ENCODE results near the gene PSMA7. TPM values are rescaled to one million over a fixed set of nuclear protein-coding genes. Genes with fewer than 3 reads are reported as not detected.
"Not testable (repeated sequence)": the region's sequence is repeated elsewhere in the genome, so short reads cannot be mapped to it uniquely, and the experiment has no call there.

Gene PSMA7
- total RNA-seq, 1 donor from 2014 or later, result 201 TPM

DNA sequence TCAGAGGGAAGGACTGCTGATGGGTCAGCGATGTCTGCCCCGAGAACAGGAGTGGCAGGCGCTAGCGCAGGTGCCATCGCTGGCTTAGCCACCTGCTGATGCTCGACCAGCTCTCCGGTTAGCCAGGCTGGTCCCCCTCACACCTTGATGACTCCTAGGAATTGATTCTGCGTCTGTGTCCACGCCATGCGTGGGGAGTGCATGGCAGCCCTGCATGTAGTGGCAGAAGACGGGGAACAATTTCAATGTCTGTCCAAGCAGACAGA is 7.0 kb upstream of the PSMA7 start:
- H3K4me3 Mint-ChIP-seq, result no peak overlapping the region
- H3K4me1 Mint-ChIP-seq, result peaks cover 27% of the 10 kb centered on the region
- H3K27ac Mint-ChIP-seq, result peak overlapping the region; percentile 80

DNA sequence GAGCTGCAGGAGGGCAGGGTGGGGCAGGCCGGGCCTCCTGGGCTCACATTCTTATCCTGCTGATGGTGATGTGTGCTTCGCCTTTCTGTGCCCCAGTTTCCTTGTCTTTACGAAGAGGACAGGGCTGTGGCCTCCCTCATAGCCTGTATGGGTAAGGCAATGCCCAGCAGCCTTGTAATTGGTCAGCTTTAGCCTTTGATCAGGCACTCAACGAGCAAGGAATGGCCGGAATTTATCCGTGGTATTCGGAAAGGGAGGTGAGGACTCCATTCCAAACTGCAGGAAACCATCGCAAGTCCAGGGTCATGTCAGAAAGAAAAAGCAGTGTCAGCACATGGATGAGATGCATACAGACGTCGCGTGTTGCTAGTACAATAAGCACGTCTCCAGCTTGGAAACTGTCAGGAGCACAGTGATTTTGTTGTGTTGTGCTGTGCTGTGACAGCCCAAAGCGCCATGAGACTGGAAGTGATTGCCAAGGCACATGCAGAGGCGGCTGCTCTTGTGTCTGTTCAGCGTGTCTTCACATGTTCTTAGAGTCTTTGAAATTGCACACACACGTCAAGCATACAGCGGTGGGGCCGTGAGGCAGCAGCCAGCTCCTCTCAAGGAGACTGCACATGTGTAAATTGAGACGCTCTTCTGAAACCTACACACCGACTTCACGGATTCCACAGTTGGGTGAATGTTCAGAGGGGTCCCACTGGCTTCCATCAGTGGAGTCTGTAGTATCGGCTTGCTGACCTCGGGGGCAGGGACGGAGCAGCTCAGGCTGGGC is 6.5 kb upstream of the PSMA7 start:
- Mint-ChIP-seq H3K27me3 (ENCODE audit: low read depth) (no peaks in the 10 kb centered on the region), H3K9me3 (peaks cover 11% of the 10 kb centered on the region), H3K4me1 (peaks cover 32% of the 10 kb centered on the region), H3K27ac (peak overlapping the region; percentile 80), H3K4me3 (no peak overlapping the region), H3K36me3 (peaks cover 25% of the 10 kb centered on the region)
- TF ChIP-seq, protein P1, sequence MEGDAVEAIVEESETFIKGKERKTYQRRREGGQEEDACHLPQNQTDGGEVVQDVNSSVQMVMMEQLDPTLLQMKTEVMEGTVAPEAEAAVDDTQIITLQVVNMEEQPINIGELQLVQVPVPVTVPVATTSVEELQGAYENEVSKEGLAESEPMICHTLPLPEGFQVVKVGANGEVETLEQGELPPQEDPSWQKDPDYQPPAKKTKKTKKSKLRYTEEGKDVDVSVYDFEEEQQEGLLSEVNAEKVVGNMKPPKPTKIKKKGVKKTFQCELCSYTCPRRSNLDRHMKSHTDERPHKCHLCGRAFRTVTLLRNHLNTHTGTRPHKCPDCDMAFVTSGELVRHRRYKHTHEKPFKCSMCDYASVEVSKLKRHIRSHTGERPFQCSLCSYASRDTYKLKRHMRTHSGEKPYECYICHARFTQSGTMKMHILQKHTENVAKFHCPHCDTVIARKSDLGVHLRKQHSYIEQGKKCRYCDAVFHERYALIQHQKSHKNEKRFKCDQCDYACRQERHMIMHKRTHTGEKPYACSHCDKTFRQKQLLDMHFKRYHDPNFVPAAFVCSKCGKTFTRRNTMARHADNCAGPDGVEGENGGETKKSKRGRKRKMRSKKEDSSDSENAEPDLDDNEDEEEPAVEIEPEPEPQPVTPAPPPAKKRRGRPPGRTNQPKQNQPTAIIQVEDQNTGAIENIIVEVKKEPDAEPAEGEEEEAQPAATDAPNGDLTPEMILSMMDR (IDR thresholded peaks at IDR 0.05; ENCODE audit: unreplicated experiment), result no peak
- DNase-seq (ENCODE audit: low spot score in 2 of 2, unreplicated experiment in 2 of 2), result no peak

More for the DNA sequence above, 7.0 kb upstream of the PSMA7 start:
- Mint-ChIP-seq H3K27me3 (ENCODE audit: low read depth) (no peaks in the 10 kb centered on the region), H3K9me3 (peaks cover 11% of the 10 kb centered on the region), H3K36me3 (peaks cover 27% of the 10 kb centered on the region)
- DNase-seq (ENCODE audit: low spot score in 2 of 2, unreplicated experiment in 2 of 2), result no peak
- TF ChIP-seq, protein P1 (IDR thresholded peaks at IDR 0.05; ENCODE audit: unreplicated experiment), result no peak

DNA sequence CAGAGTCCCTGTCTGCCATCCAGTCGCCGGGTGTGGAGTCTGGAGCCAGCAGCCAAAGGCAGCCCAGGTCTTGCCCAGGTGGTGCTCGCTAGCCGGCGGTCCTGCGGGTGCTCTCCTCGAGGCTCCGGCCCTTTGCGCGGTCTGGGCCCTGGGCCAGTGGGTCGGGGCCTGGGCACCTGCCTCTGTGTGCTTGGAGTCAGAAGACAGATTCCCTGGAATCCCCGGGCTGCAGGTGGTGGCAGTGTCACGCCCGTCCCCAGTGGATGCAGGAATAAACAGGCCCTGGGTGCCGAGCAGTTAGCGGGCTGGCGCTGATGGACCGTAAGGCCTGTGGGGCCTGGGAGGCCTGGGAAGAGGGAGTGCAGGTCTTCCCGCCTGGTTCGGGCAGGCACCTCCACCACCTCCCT is 5.7 kb upstream of the PSMA7 start:
- no peak for DNase-seq (ENCODE audit: low spot score in 2 of 2, unreplicated experiment in 2 of 2)
- peaks cover 17% of the 10 kb centered on the region for H3K36me3 Mint-ChIP-seq
- H3K27ac Mint-ChIP-seq, result peak overlapping the region; percentile 80
- peaks cover 10% of the 10 kb centered on the region for H3K9me3 Mint-ChIP-seq
- no peaks in the 10 kb centered on the region for H3K27me3 Mint-ChIP-seq (ENCODE audit: low read depth)
- H3K4me1 Mint-ChIP-seq, result peaks cover 36% of the 10 kb centered on the region
- TF ChIP-seq, protein P1 (IDR thresholded peaks at IDR 0.05; ENCODE audit: unreplicated experiment), result no peak
- no peak overlapping the region for H3K4me3 Mint-ChIP-seq

DNA sequence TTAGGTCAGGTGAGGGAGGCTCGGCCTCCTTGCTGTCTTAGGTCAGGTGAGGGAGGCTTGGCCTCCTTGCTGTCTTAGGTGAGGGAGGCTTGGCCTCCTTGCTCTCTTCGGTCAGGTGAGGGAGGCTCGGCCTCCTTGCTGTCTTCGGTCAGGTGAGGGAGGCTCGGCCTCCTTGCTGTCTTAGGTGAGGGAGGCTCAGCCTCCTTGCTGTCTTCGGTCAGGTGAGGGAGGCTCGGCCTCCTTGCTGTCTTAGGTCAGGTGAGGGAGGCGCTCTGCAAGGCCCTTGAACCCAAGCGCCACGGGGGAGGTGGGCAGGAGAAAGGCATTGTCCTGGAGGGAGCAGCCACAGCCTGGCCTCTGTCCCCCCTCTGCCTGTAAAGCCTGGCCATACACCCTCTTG is 5.2 kb upstream of the PSMA7 start:
- H3K9me3 Mint-ChIP-seq; H3K27me3 Mint-ChIP-seq (ENCODE audit: low read depth); H3K4me3 Mint-ChIP-seq; DNase-seq (ENCODE audit: low spot score in 2 of 2, unreplicated experiment in 2 of 2); H3K27ac Mint-ChIP-seq: not testable (repeated sequence)
- Mint-ChIP-seq H3K4me1 (peaks cover 36% of the 10 kb centered on the region), H3K36me3 (peaks cover 12% of the 10 kb centered on the region)

DNA sequence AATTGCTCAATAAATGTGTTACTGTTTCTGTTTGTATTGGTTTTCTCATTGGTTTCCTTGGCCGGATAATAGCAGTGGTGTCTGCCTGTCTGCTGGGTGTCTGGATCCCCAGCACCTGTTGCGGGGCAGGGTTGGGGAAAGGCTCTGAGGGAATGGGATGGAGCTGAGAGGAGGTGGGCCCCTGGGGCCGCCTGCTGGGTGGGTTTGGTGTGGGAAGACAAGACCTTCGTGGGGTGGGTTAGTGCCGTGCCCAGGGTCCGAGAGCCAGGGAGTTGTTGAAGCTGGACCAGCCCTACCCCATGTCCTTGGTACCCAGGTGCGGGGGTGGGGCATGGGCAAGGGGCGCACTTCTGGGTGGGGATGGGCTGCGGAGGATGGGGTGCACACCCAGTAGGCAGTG is 4.3 kb upstream of the PSMA7 start:
- Mint-ChIP-seq H3K27me3 (ENCODE audit: low read depth) (no peaks in the 10 kb centered on the region), H3K4me1 (peaks cover 36% of the 10 kb centered on the region), H3K9me3 (no peaks in the 10 kb centered on the region), H3K27ac (no peak overlapping the region), H3K36me3 (peaks cover 4% of the 10 kb centered on the region), H3K4me3 (no peak overlapping the region)
- DNase-seq (ENCODE audit: low spot score in 2 of 2, unreplicated experiment in 2 of 2), result no peak
- TF ChIP-seq, protein P1 (IDR thresholded peaks at IDR 0.05; ENCODE audit: unreplicated experiment), result no peak

DNA sequence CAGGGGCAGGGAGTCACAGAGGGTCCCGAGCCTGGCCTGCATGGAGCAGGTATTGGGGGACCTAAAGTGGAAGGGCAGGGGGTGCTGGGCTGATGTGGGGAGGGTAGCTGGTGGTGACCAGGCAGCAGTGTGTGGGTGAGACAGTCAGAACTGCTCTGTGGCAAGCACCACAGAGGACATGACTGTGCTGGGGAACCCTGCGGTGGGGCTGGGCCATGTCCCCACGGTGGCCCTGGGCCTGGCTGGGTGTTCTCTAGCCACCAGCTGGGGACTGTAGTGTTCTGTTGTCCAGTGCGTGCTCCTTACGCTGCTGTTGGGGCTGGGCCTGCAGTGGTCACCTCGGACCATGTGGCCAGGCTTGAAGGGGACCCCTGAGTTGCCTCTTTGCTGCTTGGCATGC is 3.9 kb upstream of the PSMA7 start:
- Mint-ChIP-seq H3K4me3 (no peak overlapping the region), H3K4me1 (peaks cover 38% of the 10 kb centered on the region)

More for the DNA sequence above, 3.9 kb upstream of the PSMA7 start:
- no peak for DNase-seq (ENCODE audit: low spot score in 2 of 2, unreplicated experiment in 2 of 2)
- no peaks in the 10 kb centered on the region for H3K27me3 Mint-ChIP-seq (ENCODE audit: low read depth)
- H3K9me3 Mint-ChIP-seq, result no peaks in the 10 kb centered on the region
- H3K27ac Mint-ChIP-seq, result no peak overlapping the region
- H3K36me3 Mint-ChIP-seq, result peaks cover under 1% of the 10 kb centered on the region
- TF ChIP-seq, protein P1 (IDR thresholded peaks at IDR 0.05; ENCODE audit: unreplicated experiment), result no peak

Data from mesothelial cell of epicardium (in vitro differentiated cells).